Measurements from ENCODE around the gene CRY2. TPM values are rescaled to one million over a fixed set of nuclear protein-coding genes. Genes with fewer than 3 reads are reported as not detected.

CRY2 gene
- total and polyA plus RNA-seq, 8 donors, result 15.3 to 29.4 (median 20.7) TPM

DNA sequence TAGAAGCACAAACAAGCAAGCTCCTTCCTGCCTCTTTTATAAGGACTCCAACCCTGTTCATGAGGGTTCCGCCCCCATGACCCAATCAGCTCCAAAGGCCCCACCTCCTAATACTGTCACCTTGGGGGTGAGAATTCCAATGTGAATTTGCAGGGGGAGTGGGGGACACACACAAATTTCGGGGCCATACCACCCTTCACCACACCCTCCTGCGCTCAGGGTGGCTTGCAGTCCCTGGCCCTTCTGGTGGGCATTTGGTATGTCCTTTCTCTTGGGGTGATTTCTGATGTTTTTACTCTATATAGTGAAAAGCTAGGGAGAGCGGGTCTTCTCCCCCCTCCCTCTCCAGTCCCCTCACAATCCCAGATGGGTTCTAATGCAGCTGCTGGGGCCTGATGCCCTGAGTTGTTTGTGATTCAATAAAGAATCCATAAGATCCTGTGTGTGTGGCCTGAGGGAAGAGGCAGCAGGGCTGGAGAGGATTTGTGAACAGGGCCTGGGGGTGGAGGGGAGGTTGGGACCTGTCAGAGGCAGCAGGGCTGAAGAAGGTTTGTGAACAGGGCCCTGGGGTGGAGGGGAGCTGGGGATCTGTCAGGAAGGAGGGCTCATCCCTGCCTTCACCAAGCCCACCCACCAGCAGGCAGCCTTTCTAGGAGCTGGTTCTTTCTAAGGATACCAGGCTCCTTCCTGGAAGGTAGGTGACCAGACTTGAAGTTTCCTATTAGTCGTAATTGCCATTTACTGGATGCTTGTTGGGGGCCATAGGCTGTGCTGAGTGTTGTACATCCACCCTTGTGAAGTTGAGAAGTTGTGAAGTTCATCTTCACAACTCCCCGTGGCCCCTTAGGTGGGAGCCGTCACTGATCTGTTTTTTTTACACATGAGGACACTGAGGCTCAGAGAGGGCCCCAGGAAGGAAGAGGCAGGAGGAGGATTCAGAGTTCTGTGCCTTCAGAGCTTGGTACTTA is 34.4 kb upstream of the CRY2 start:
- Histone ChIP-seq H3K9me3 (no peaks in the 10 kb centered on the region), H3K27me3 (no peaks in the 10 kb centered on the region), H3K36me3 (peaks cover 0 to 17% (median 4%) of the 10 kb centered on the region in 3 donors), H3K27ac (no peak overlapping the region), H3K4me3 (no peak overlapping the region), H3K4me1 (peaks cover 0 to 6% (median 5%) of the 10 kb centered on the region in 3 donors)
- no peak for ATAC-seq
- intact Hi-C loops (cut with DNase I), result no loop called here
- whole genome bisulfite sequencing, 2 donors, result 81% methylated on average over 7 of the region's 7 CpGs
- no peak for DNase-seq
- no peak for FAIRE-seq
- TF ChIP-seq, protein P1, sequence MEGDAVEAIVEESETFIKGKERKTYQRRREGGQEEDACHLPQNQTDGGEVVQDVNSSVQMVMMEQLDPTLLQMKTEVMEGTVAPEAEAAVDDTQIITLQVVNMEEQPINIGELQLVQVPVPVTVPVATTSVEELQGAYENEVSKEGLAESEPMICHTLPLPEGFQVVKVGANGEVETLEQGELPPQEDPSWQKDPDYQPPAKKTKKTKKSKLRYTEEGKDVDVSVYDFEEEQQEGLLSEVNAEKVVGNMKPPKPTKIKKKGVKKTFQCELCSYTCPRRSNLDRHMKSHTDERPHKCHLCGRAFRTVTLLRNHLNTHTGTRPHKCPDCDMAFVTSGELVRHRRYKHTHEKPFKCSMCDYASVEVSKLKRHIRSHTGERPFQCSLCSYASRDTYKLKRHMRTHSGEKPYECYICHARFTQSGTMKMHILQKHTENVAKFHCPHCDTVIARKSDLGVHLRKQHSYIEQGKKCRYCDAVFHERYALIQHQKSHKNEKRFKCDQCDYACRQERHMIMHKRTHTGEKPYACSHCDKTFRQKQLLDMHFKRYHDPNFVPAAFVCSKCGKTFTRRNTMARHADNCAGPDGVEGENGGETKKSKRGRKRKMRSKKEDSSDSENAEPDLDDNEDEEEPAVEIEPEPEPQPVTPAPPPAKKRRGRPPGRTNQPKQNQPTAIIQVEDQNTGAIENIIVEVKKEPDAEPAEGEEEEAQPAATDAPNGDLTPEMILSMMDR (IDR thresholded peaks at IDR 0.05), result no peak

DNA sequence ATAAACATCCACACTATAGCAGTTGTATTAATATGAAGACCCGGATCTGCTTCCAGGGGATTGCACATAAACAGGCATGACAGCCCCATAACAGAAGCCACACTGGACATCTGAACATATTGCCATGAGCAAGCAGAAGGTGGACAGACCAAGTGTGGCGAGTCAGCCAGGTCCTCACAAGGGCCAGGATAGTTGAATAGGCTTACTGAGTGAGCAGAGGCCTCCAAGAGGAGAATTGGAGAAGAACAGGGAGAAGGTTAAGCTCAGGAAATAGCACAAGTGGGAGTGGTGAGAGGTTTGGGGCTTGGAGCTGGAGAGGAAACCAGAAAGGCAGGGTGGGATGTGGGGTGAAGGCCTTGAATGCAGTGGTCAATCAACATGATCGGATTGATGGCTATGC is 31.5 kb upstream of the CRY2 start:
- TF ChIP-seq, protein P1 (IDR thresholded peaks at IDR 0.05), result no peak
- FAIRE-seq (no peak), DNase-seq (no peak), ATAC-seq (no peak)
- H3K36me3 ChIP-seq, result peaks cover 0 to 11% (median 2%) of the 10 kb centered on the region in 3 donors
- WGBS, 2 donors, result 86 to 90% methylated on average over 3 of the region's 3 CpGs
- H3K27ac ChIP-seq, result no peak overlapping the region
- H3K9me3 ChIP-seq, result no peaks in the 10 kb centered on the region
- H3K4me3 ChIP-seq, result no peak overlapping the region
- H3K27me3 ChIP-seq, result no peaks in the 10 kb centered on the region
- intact Hi-C loops (cut with DNase I), result no loop called here
- H3K4me1 ChIP-seq, result no peaks in the 10 kb centered on the region

DNA sequence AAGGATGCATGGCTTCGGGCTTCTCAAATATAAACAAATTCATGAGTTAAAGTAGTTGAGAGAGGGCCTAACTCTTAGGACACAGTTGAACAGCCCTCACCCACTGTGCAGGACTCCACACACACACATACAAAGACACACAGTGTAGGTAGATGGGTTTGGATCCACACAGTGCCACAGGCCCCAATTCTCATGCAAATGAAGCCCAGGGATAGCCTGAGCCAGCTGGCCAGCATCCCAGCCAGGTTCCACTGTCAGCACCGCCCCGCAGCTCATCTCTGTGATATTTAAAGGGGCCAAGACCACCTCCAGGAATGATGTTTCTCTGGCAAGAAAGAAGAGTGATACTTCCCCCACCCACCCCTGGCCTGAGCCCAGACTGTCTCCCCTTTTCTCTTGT is 30.7 kb upstream of the CRY2 start:
- TF ChIP-seq, protein P1 (IDR thresholded peaks at IDR 0.05), result no peak
- Histone ChIP-seq H3K27ac (no peak overlapping the region), H3K4me1 (no peaks in the 10 kb centered on the region), H3K4me3 (no peak overlapping the region), H3K9me3 (no peaks in the 10 kb centered on the region), H3K27me3 (no peaks in the 10 kb centered on the region), H3K36me3 (peaks cover 0 to 2% (median 0%) of the 10 kb centered on the region in 3 donors)
- intact Hi-C loops (cut with DNase I), result no loop called here
- DNase-seq (no peak), ATAC-seq (no peak), FAIRE-seq (no peak)
- 33 to 39% methylated on average over 3 of the region's 3 CpGs for WGBS, 2 donors

DNA sequence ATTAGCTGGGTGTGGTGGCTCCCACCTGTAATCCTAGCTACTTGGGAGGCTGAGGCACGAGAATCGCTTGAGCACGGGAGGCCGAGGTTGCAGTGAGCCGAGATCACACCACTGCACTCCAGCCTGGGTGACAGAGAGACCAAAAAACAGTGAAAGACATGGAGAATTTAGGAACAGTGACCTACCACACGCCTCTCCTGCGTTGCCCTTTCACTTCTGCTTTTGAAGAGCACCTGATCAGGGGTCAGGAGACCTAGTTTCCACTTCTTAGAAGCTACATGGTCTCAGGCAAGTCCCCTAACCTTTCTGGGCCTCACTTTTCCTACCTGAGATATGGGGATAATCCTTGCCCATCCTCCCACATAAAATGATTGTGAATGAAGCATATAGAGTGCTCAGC is 30.1 kb upstream of the CRY2 start:
- intact Hi-C loops (cut with DNase I), result no loop called here
- Histone ChIP-seq H3K27ac (no peak overlapping the region), H3K27me3 (no peaks in the 10 kb centered on the region), H3K36me3 (no peaks in the 10 kb centered on the region), H3K4me1 (no peaks in the 10 kb centered on the region), H3K4me3 (no peak overlapping the region), H3K9me3 (no peaks in the 10 kb centered on the region)
- 91 to 94% methylated on average over 7 of the region's 7 CpGs for WGBS, 2 donors
- FAIRE-seq (no peak), ATAC-seq (no peak), DNase-seq (no peak)
- TF ChIP-seq, protein P1 (IDR thresholded peaks at IDR 0.05), result no peak

Data from pancreas (tissue), 10 donors.